Erythroblast (primary cell): Measurements from ENCODE around the gene GBP2.

Source experiments
- GATA1 ChIP-seq: IDR thresholded peaks from 2 replicates; pipeline ENCODE4 v1.6.1; 2011; ENCODE audit warnings: low read depth, mild to moderate bottlenecking, control low read depth, low read length, moderate library complexity
- POLR2A ChIP-seq: IDR thresholded peaks from 2 replicates; pipeline ENCODE4 v1.6.1; 2011; ENCODE audit warnings: mild to moderate bottlenecking, low read length

DNA sequence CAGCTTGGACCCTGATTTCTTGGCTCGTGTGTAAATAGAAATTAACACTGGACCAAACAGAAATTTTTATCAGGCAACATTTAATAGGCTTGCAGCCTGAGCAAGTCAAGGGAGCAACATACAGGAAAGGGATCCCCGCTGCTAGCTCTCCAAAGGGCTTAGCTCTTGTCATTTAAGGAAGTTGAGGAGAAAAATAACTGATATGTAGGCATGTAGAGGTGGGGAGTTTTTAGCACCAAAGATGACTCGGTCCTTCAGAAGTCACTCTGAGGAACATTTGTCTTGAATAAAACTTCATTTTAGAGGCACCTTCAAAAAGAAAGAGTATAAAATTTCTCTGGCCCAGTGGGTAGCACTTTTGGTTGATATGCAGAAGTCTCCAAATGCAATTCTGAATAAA lies 27.1 kb downstream of the GBP2 start:
- TF ChIP-seq POLR2A (no peak), GATA1 (no peak)
